Peyer's patch (tissue), 4 donors: ENCODE data around the gene EGFLAM. TPM values are rescaled to one million over a fixed set of nuclear protein-coding genes. Genes with fewer than 3 reads are reported as not detected.
"Not testable (repeated sequence)": the region's sequence is repeated elsewhere in the genome, so short reads cannot be mapped to it uniquely, and the experiment has no call there.

Experiments used
- DNase-seq, 3 donors: peaks; one replicate each; pipeline ENCODE4 v3.0.0-alpha.2; 2017 to 2019
- H3K27ac ChIP-seq, 4 donors: fragments of 200-600 bp; sonication (generic); one replicate each; pipeline ENCODE4 v1.5.1; 2016 to 2019
- H3K27me3 ChIP-seq, 2 donors: fragments of 200-600 bp; sonication (generic); one replicate each; pipeline ENCODE4 v1.5.1; 2019
- H3K36me3 ChIP-seq, 3 donors: fragments of 200-600 bp; sonication (generic); one replicate each; pipeline ENCODE4 v1.5.1; 2016 to 2019
- H3K4me1 ChIP-seq, 4 donors: fragments of 200-600 bp; sonication (generic); one replicate each; pipeline ENCODE4 v1.5.1; 2016 to 2019
- H3K4me3 ChIP-seq, 4 donors: fragments of 200-600 bp; sonication (generic); 1 replicate in 3 of 4; 2 replicates in 1 of 4; pipeline ENCODE4 v1.5.1; 2016 to 2019; ENCODE audit warnings: mild to moderate bottlenecking in 1 of 4
- H3K9me3 ChIP-seq, 4 donors: fragments of 200-600 bp; sonication (generic); one replicate each; pipeline ENCODE4 v1.5.1; 2016 to 2019; ENCODE audit warnings: mild to moderate bottlenecking in 1 of 4
- CTCF ChIP-seq, 6 experiments: fragments of 450-650 bp in 4 of 6; fragments of 200-600 bp in 2 of 6; sonication (generic) in 1 of 6; IDR thresholded peaks; one replicate each; pipeline ENCODE4 v1.5.1; 2017 to 2019; ENCODE audit warnings: antibody characterized with exemption in 6 of 6, mild to moderate bottlenecking in 3 of 6, moderate library complexity in 1 of 6
- POLR2A ChIP-seq, 2 donors: fragments of 450-650 bp; IDR thresholded peaks; one replicate each; pipeline ENCODE4 v1.5.1; 2017; ENCODE audit warnings: antibody characterized with exemption in 2 of 2, mild to moderate bottlenecking in 2 of 2, moderate library complexity in 2 of 2
- total RNA-seq, 4 donors: library from RNA; depleted of rRNA; stranded (reverse); fragments of >200 nt; gene quantifications; one replicate each; pipeline ENCODE4 v1.1.0, GENCODE V29; 2016

Gene EGFLAM
- total RNA-seq, 4 donors from 2014 or later, result 0.54 to 1.7 (median 0.70) TPM; not detected in 1

- H3K36me3 ChIP-seq, result no peaks in the 10 kb centered on the region
- no peaks in the 10 kb centered on the region for H3K9me3 ChIP-seq
- no peak overlapping the region for H3K27ac ChIP-seq
- H3K27me3 ChIP-seq, result no peaks in the 10 kb centered on the region
- H3K4me1 ChIP-seq, result no peaks in the 10 kb centered on the region
- TF ChIP-seq POLR2A (IDR thresholded peaks at IDR 0.05), result no peak
- no peak for TF ChIP-seq CTCF (IDR thresholded peaks at IDR 0.05)
- H3K4me3 ChIP-seq, result no peak overlapping the region
- no peak for DNase-seq
Observed at GRCh38 chr5:38330207-38330606, 71.8 kb downstream of the EGFLAM start.

GRCh38 chr5:38331831-38332230, 73.5 kb downstream of the EGFLAM start:
- no peak for DNase-seq
- no peaks in the 10 kb centered on the region for H3K4me1 ChIP-seq
- H3K4me3 ChIP-seq, result no peak overlapping the region
- TF ChIP-seq CTCF (IDR thresholded peaks at IDR 0.05), result no peak
- no peak for TF ChIP-seq POLR2A (IDR thresholded peaks at IDR 0.05)
- no peaks in the 10 kb centered on the region for H3K9me3 ChIP-seq
- H3K27me3 ChIP-seq, result no peaks in the 10 kb centered on the region
- no peak overlapping the region for H3K27ac ChIP-seq
- H3K36me3 ChIP-seq, result no peaks in the 10 kb centered on the region

- H3K36me3 ChIP-seq, H3K4me1 ChIP-seq, H3K27me3 ChIP-seq, DNase-seq, H3K9me3 ChIP-seq, H3K4me3 ChIP-seq, H3K27ac ChIP-seq: not testable (repeated sequence)
Observed at GRCh38 chr5:38333181-38333580, 74.8 kb downstream of the EGFLAM start.

GRCh38 chr5:38338455-38338854, 80.1 kb downstream of the EGFLAM start:
- no peak overlapping the region for H3K27ac ChIP-seq
- H3K9me3 ChIP-seq, result no peaks in the 10 kb centered on the region
- no peaks in the 10 kb centered on the region for H3K4me1 ChIP-seq
- no peaks in the 10 kb centered on the region for H3K27me3 ChIP-seq
- no peak for DNase-seq
- H3K4me3 ChIP-seq, result no peak overlapping the region
- no peak for TF ChIP-seq CTCF (IDR thresholded peaks at IDR 0.05)
- no peak for TF ChIP-seq POLR2A (IDR thresholded peaks at IDR 0.05)
- H3K36me3 ChIP-seq, result no peaks in the 10 kb centered on the region

- Histone ChIP-seq H3K27me3 (no peaks in the 10 kb centered on the region), H3K36me3 (no peaks in the 10 kb centered on the region), H3K9me3 (no peaks in the 10 kb centered on the region), H3K4me3 (no peak overlapping the region), H3K4me1 (no peaks in the 10 kb centered on the region), H3K27ac (no peak overlapping the region)
- DNase-seq, result no peak
- TF ChIP-seq CTCF (IDR thresholded peaks at IDR 0.05) (no peak), POLR2A (IDR thresholded peaks at IDR 0.05) (no peak)
Observed at GRCh38 chr5:38339446-38339845, 81.1 kb downstream of the EGFLAM start.

GRCh38 chr5:38341056-38341455, 82.7 kb downstream of the EGFLAM start:
- no peak for DNase-seq
- Histone ChIP-seq H3K36me3 (no peaks in the 10 kb centered on the region), H3K4me3 (no peak overlapping the region), H3K9me3 (no peaks in the 10 kb centered on the region), H3K4me1 (no peaks in the 10 kb centered on the region), H3K27me3 (no peaks in the 10 kb centered on the region), H3K27ac (no peak overlapping the region)
- no peak for TF ChIP-seq CTCF (IDR thresholded peaks at IDR 0.05)
- TF ChIP-seq POLR2A (IDR thresholded peaks at IDR 0.05), result no peak
